ENCODE measurements around the gene ANK3. TPM values are rescaled to one million over a fixed set of nuclear protein-coding genes. Genes with fewer than 3 reads are reported as not detected.
"Not testable (repeated sequence)": the region's sequence is repeated elsewhere in the genome, so short reads cannot be mapped to it uniquely, and the experiment has no call there.

The ANK3 gene
- total and polyA plus RNA-seq, 2 donors: 12.1 to 12.6 TPM

DNA sequence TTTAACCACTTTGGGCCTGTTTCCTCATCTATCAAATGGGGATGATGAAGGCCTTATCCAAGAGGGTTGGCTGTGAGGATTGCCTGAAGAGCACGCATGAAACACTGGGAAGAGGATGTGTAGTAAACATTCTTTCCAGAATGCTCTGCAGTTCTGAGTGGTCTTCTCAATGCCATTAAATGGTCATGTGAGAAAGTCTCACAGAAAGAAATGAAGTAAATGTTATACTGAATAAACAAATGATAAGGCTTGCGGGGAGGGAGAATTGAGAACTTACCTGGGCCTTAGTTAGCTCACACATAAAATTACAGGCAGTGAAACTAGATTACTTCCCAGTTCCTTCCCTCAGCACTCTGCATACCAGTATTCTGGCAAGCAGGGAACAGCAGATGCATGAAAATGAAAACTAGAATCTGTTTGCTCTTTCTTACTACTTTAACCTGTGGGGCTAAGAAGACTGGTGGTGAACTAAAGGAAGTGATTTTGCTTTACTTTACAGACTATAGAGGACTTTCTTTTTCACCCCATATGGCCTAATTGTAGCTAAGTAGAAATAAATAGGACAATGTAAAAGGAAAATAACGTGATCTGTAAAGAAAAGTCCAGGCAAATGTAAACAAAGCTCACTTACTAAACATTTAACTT lies 348.1 kb downstream of the ANK3 start:
- H3K27ac ChIP-seq (ENCODE audit: low read depth in 1 of 2, low read length in 1 of 2): no peak overlapping the region
- no peaks in the 10 kb centered on the region for H3K4me1 ChIP-seq (ENCODE audit: control insufficient read depth in 2 of 2, insufficient read depth in 2 of 2, low read length in 2 of 2)
- H3K27me3 ChIP-seq (ENCODE audit: control insufficient read depth in 2 of 2, insufficient read depth in 1 of 2, low read length in 1 of 2): no peaks in the 10 kb centered on the region
- no peaks in the 10 kb centered on the region for H3K9me3 ChIP-seq (ENCODE audit: control insufficient read depth in 2 of 2, insufficient read depth in 1 of 2, low read length in 1 of 2)
- no peak overlapping the region for H3K4me3 ChIP-seq (ENCODE audit: low read length in 2 of 2)
- no peaks in the 10 kb centered on the region for H3K36me3 ChIP-seq (ENCODE audit: control insufficient read depth in 2 of 2, insufficient read depth in 2 of 2, low read length in 1 of 2)
- 92% methylated on average over 3 of the region's 3 CpGs for WGBS
- no peak for DNase-seq (ENCODE audit: low read depth in 6 of 9, low spot score in 9 of 9)

DNA sequence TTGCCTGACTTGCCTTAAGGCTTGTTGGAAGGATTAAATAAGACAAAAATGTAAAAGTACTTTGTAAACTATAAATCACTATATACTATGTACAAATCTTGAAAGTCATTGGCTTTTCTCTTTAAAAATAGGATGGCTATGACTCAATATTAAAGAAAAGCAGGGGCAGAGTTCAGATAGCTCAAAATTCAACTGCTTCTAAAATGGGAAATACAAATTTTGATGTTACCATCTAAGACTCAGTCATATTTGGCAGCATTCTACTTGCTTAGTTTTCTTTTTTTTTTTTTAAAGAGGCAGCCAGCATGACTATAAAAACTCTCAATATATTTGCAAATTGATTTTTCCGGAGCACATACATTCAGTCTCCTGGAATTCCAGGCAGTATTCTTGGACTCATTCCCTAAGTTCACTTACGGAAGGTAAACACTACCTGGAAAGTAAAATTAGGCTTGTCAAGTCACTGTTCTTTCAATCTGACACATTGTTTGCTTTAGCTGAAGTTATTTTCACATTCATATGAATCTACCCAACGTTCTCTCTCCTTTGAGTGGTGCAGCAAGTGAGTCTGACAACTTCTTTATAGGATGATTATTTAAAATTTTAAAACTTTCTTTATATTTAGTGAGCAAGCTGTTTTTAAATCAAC lies 349.5 kb downstream of the ANK3 start:
- 88% methylated on average over 3 of the region's 3 CpGs for WGBS
- no peak overlapping the region for H3K4me3 ChIP-seq (ENCODE audit: low read length in 2 of 2)
- no peaks in the 10 kb centered on the region for H3K9me3 ChIP-seq (ENCODE audit: control insufficient read depth in 2 of 2, insufficient read depth in 1 of 2, low read length in 1 of 2)
- no peak for DNase-seq (ENCODE audit: low read depth in 6 of 9, low spot score in 9 of 9)
- H3K27ac ChIP-seq (ENCODE audit: low read depth in 1 of 2, low read length in 1 of 2): no peak overlapping the region
- no peaks in the 10 kb centered on the region for H3K36me3 ChIP-seq (ENCODE audit: control insufficient read depth in 2 of 2, insufficient read depth in 2 of 2, low read length in 1 of 2)
- no peaks in the 10 kb centered on the region for H3K4me1 ChIP-seq (ENCODE audit: control insufficient read depth in 2 of 2, insufficient read depth in 2 of 2, low read length in 2 of 2)
- H3K27me3 ChIP-seq (ENCODE audit: control insufficient read depth in 2 of 2, insufficient read depth in 1 of 2, low read length in 1 of 2): no peaks in the 10 kb centered on the region

- Histone ChIP-seq H3K4me1 (ENCODE audit: control insufficient read depth in 2 of 2, insufficient read depth in 2 of 2, low read length in 2 of 2) (no peaks in the 10 kb centered on the region), H3K9me3 (ENCODE audit: control insufficient read depth in 2 of 2, insufficient read depth in 1 of 2, low read length in 1 of 2) (no peaks in the 10 kb centered on the region), H3K36me3 (ENCODE audit: control insufficient read depth in 2 of 2, insufficient read depth in 2 of 2, low read length in 1 of 2) (no peaks in the 10 kb centered on the region), H3K27me3 (ENCODE audit: control insufficient read depth in 2 of 2, insufficient read depth in 1 of 2, low read length in 1 of 2) (no peaks in the 10 kb centered on the region), H3K27ac (ENCODE audit: low read depth in 1 of 2, low read length in 1 of 2) (no peak overlapping the region), H3K4me3 (ENCODE audit: low read length in 2 of 2) (no peak overlapping the region)
- DNase-seq (ENCODE audit: low read depth in 6 of 9, low spot score in 9 of 9): no peak
- WGBS: 100% methylated on average over 1 of the region's 1 CpG
Observed at GRCh38 chr10:60035984-60036383, 353.7 kb downstream of the ANK3 start.

DNA sequence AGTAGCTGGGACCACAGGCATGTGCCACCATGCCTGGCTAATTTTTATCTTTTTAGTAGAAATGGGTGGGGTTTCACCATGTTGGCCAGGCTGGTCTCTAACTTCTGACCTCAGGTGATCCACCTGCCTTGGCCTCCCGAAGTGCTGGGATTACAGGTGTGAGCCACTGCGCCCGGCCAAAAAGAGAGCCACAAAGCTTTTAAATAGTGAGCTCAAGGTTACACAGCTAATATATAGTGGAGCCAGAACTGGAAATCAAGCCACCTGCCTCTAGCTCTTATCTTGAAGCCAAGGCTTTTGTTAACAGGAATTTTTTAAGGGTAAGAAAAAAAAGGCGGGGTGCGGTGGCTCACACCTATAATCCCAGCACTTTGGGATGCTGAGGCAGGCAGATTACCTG lies 354.3 kb downstream of the ANK3 start:
- not testable (repeated sequence) for H3K36me3 ChIP-seq (ENCODE audit: control insufficient read depth in 2 of 2, insufficient read depth in 2 of 2, low read length in 1 of 2); H3K27ac ChIP-seq (ENCODE audit: low read depth in 1 of 2, low read length in 1 of 2); H3K9me3 ChIP-seq (ENCODE audit: control insufficient read depth in 2 of 2, insufficient read depth in 1 of 2, low read length in 1 of 2); H3K4me1 ChIP-seq (ENCODE audit: control insufficient read depth in 2 of 2, insufficient read depth in 2 of 2, low read length in 2 of 2); H3K4me3 ChIP-seq (ENCODE audit: low read length in 2 of 2); H3K27me3 ChIP-seq (ENCODE audit: control insufficient read depth in 2 of 2, insufficient read depth in 1 of 2, low read length in 1 of 2); DNase-seq (ENCODE audit: low read depth in 6 of 9, low spot score in 9 of 9)
- WGBS: 98% methylated on average over 5 of the region's 5 CpGs

GRCh38 chr10:60032723-60033122 lies 357.0 kb downstream of the ANK3 start:
- no peaks in the 10 kb centered on the region for H3K4me1 ChIP-seq (ENCODE audit: control insufficient read depth in 2 of 2, insufficient read depth in 2 of 2, low read length in 2 of 2)
- no peaks in the 10 kb centered on the region for H3K36me3 ChIP-seq (ENCODE audit: control insufficient read depth in 2 of 2, insufficient read depth in 2 of 2, low read length in 1 of 2)
- H3K9me3 ChIP-seq (ENCODE audit: control insufficient read depth in 2 of 2, insufficient read depth in 1 of 2, low read length in 1 of 2): no peaks in the 10 kb centered on the region
- DNase-seq (ENCODE audit: low read depth in 6 of 9, low spot score in 9 of 9): peak in 8 of 9 donors; percentile 13 to 63 (median 30)
- H3K27ac ChIP-seq (ENCODE audit: low read depth in 1 of 2, low read length in 1 of 2): no peak overlapping the region
- 52% methylated on average over 1 of the region's 1 CpG for whole genome bisulfite sequencing
- H3K4me3 ChIP-seq (ENCODE audit: low read length in 2 of 2): no peak overlapping the region
- no peaks in the 10 kb centered on the region for H3K27me3 ChIP-seq (ENCODE audit: control insufficient read depth in 2 of 2, insufficient read depth in 1 of 2, low read length in 1 of 2)

- no peak overlapping the region for H3K4me3 ChIP-seq (ENCODE audit: low read length in 2 of 2)
- no peaks in the 10 kb centered on the region for H3K4me1 ChIP-seq (ENCODE audit: control insufficient read depth in 2 of 2, insufficient read depth in 2 of 2, low read length in 2 of 2)
- no peaks in the 10 kb centered on the region for H3K9me3 ChIP-seq (ENCODE audit: control insufficient read depth in 2 of 2, insufficient read depth in 1 of 2, low read length in 1 of 2)
- peak in 1 of 9 donors; percentile 13 for DNase-seq (ENCODE audit: low read depth in 6 of 9, low spot score in 9 of 9)
- H3K36me3 ChIP-seq (ENCODE audit: control insufficient read depth in 2 of 2, insufficient read depth in 2 of 2, low read length in 1 of 2): no peaks in the 10 kb centered on the region
- H3K27me3 ChIP-seq (ENCODE audit: control insufficient read depth in 2 of 2, insufficient read depth in 1 of 2, low read length in 1 of 2): no peaks in the 10 kb centered on the region
- no peak overlapping the region for H3K27ac ChIP-seq (ENCODE audit: low read depth in 1 of 2, low read length in 1 of 2)
Observed at GRCh38 chr10:60031664-60032063, 358.0 kb downstream of the ANK3 start.

DNA sequence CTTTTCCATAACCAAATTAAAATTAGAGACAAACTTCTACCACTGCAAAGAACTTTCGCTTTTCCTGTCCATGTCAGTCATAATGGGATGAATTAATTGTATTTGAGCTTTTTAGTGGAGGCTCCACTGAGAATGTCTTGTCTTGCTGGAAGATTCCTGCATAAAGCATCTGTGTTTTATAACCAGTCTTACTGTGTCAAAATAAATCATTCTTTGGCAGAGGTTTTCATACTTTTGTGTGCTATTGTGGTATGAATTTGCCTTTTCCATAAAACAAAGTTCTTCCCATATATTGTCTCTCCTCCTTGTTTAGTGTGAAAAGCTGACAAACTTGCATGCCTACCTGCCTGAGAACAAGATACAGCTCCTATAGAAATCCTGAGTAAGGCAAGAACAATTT lies 358.5 kb downstream of the ANK3 start:
- Histone ChIP-seq H3K36me3 (ENCODE audit: control insufficient read depth in 2 of 2, insufficient read depth in 2 of 2, low read length in 1 of 2) (no peaks in the 10 kb centered on the region), H3K9me3 (ENCODE audit: control insufficient read depth in 2 of 2, insufficient read depth in 1 of 2, low read length in 1 of 2) (no peaks in the 10 kb centered on the region), H3K4me3 (ENCODE audit: low read length in 2 of 2) (no peak overlapping the region), H3K27ac (ENCODE audit: low read depth in 1 of 2, low read length in 1 of 2) (no peak overlapping the region), H3K4me1 (ENCODE audit: control insufficient read depth in 2 of 2, insufficient read depth in 2 of 2, low read length in 2 of 2) (no peaks in the 10 kb centered on the region), H3K27me3 (ENCODE audit: control insufficient read depth in 2 of 2, insufficient read depth in 1 of 2, low read length in 1 of 2) (no peaks in the 10 kb centered on the region)
- WGBS: 96% methylated on average over 1 of the region's 1 CpG
- DNase-seq (ENCODE audit: low read depth in 6 of 9, low spot score in 9 of 9): no peak

- Histone ChIP-seq H3K27ac (ENCODE audit: low read depth in 1 of 2, low read length in 1 of 2) (no peak overlapping the region), H3K36me3 (ENCODE audit: control insufficient read depth in 2 of 2, insufficient read depth in 2 of 2, low read length in 1 of 2) (no peaks in the 10 kb centered on the region), H3K27me3 (ENCODE audit: control insufficient read depth in 2 of 2, insufficient read depth in 1 of 2, low read length in 1 of 2) (no peaks in the 10 kb centered on the region), H3K4me3 (ENCODE audit: low read length in 2 of 2) (no peak overlapping the region), H3K4me1 (ENCODE audit: control insufficient read depth in 2 of 2, insufficient read depth in 2 of 2, low read length in 2 of 2) (no peaks in the 10 kb centered on the region), H3K9me3 (ENCODE audit: control insufficient read depth in 2 of 2, insufficient read depth in 1 of 2, low read length in 1 of 2) (no peaks in the 10 kb centered on the region)
- no peak for DNase-seq (ENCODE audit: low read depth in 6 of 9, low spot score in 9 of 9)
- 88% methylated on average over 6 of the region's 6 CpGs for WGBS
Observed at GRCh38 chr10:60029475-60029874, 360.2 kb downstream of the ANK3 start.

GRCh38 chr10:60028081-60028480 lies 361.6 kb downstream of the ANK3 start:
- DNase-seq (ENCODE audit: low read depth in 6 of 9, low spot score in 9 of 9): no peak
- H3K27me3 ChIP-seq (ENCODE audit: control insufficient read depth in 2 of 2, insufficient read depth in 1 of 2, low read length in 1 of 2): no peaks in the 10 kb centered on the region
- H3K4me3 ChIP-seq (ENCODE audit: low read length in 2 of 2): no peak overlapping the region
- no peak overlapping the region for H3K27ac ChIP-seq (ENCODE audit: low read depth in 1 of 2, low read length in 1 of 2)
- H3K9me3 ChIP-seq (ENCODE audit: control insufficient read depth in 2 of 2, insufficient read depth in 1 of 2, low read length in 1 of 2): no peaks in the 10 kb centered on the region
- no peaks in the 10 kb centered on the region for H3K4me1 ChIP-seq (ENCODE audit: control insufficient read depth in 2 of 2, insufficient read depth in 2 of 2, low read length in 2 of 2)
- WGBS: 96% methylated on average over 1 of the region's 1 CpG
- H3K36me3 ChIP-seq (ENCODE audit: control insufficient read depth in 2 of 2, insufficient read depth in 2 of 2, low read length in 1 of 2): no peaks in the 10 kb centered on the region

Measured in thymus (tissue), 11 donors.